BLaER1 (cell line): Measurements from ENCODE around the gene LTO1.

Experiments
- H3K27ac ChIP-seq: shearing (Covaris generic); formaldehyde crosslinking; 2 replicates; pipeline ENCODE4 v1.8.1; 2022
- H3K27me3 ChIP-seq: shearing (Covaris generic); formaldehyde crosslinking; 2 replicates; pipeline ENCODE4 v1.8.1; 2022
- H3K36me3 ChIP-seq: shearing (Covaris generic); formaldehyde crosslinking; 2 replicates; pipeline ENCODE4 v1.8.1; 2022
- H3K4me1 ChIP-seq: shearing (Covaris generic); formaldehyde crosslinking; 2 replicates; pipeline ENCODE4 v1.8.1; 2022
- H3K4me2 ChIP-seq: shearing (Covaris generic); formaldehyde crosslinking; 2 replicates; pipeline ENCODE4 v1.8.1; 2022
- H3K4me3 ChIP-seq: shearing (Covaris generic); formaldehyde crosslinking; 2 replicates; pipeline ENCODE4 v1.8.1; 2022
- H3K9ac ChIP-seq: shearing (Covaris generic); formaldehyde crosslinking; 2 replicates; pipeline ENCODE4 v1.8.1; 2022
- H3K9me3 ChIP-seq: shearing (Covaris generic); formaldehyde crosslinking; 2 replicates; pipeline ENCODE4 v1.8.1; 2022
- H4K20me1 ChIP-seq: shearing (Covaris generic); formaldehyde crosslinking; 2 replicates; pipeline ENCODE4 v1.8.1; 2022
- Cebpa-rat ChIP-seq: shearing (Covaris generic); IDR thresholded peaks from 2 replicates; pipeline ENCODE4 v1.8.1; 2022

Gene LTO1

GRCh38 chr11:69708736-69709401 is 33.7 kb upstream of the LTO1 start:
- Histone ChIP-seq H3K36me3 (no peaks in the 10 kb centered on the region), H4K20me1 (peaks cover 40% of the 10 kb centered on the region)

DNA sequence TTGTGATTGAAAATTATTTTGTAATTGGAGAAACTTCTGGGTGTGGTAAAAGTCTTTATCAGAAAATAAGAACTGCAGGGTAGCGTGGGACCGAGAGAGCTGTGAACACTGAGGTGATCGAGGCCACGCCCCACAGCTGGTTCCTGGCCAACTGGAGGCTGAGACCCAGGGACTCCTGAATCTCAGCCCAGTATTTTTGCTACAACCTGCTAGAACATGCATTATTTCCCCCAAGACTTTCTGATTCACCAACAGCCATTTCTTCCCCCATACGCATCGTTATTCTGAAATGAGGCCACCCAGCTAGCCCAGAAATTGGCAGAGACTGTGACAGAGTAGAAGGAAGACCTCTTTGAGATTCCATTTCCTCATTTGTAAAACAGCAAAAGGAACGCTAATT is 32.0 kb upstream of the LTO1 start:
- Histone ChIP-seq H3K27ac (no peak overlapping the region), H3K27me3 (peaks cover 88% of the 10 kb centered on the region), H3K9me3 (no peaks in the 10 kb centered on the region), H3K9ac (no peak overlapping the region), H4K20me1 (peaks cover 56% of the 10 kb centered on the region), H3K36me3 (no peaks in the 10 kb centered on the region), H3K4me3 (no peak overlapping the region), H3K4me2 (no peak overlapping the region), H3K4me1 (peaks cover 19% of the 10 kb centered on the region)
- no peak for TF ChIP-seq Cebpa-rat

More at GRCh38 chr11:69708736-69709401, 33.7 kb upstream of the LTO1 start:
- Histone ChIP-seq H3K27ac (no peak overlapping the region), H3K27me3 (peaks cover 80% of the 10 kb centered on the region), H3K9ac (no peak overlapping the region), H3K4me2 (no peak overlapping the region), H3K4me3 (no peak overlapping the region), H3K9me3 (no peaks in the 10 kb centered on the region), H3K4me1 (peaks cover 16% of the 10 kb centered on the region)
- TF ChIP-seq Cebpa-rat: no peak

DNA sequence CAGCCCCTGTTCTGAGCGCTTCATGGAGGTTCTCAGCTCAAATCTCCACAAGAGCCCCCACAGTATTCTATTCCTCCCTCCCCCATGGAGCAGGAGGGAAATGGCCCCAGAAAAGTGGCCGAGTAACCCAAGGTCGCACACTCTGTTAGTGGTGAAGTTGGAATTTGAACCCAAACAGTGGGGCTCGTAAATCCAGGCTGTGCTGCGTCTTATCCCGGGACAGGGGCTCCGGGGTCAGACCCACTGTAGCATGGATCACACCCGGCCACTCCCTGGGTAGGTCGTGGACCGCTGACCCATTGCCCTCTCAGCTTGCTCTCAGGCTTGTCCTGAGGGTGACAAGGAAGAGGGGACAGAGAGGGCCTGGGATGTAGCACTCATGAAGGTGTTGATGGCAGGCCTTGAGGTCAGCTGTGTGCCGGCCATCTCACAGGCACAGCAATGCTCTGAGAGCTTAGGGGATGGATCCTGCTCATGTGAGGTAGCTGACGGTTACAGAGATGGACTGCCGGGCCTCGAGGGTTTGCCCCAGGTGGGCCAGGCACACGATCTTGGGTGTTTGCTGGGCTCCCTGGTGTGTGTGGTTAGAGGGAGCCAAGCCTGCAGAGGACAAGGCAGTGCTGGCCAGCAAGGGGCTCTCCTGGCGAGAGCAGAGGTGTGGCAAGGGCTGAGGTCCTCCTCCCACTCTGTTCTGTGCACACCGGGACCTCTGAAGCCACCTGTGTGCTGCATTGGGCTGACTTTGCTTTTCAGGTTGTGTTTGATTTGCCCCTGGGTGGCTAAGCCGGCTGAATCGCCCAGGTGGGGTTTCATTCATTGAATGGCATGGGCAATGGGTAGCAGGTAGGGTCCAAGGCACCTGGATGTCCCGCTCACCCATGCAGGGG is 31.0 kb upstream of the LTO1 start:
- Histone ChIP-seq H3K9ac (no peak overlapping the region), H3K27me3 (peaks cover 90% of the 10 kb centered on the region), H3K4me3 (no peak overlapping the region), H3K4me2 (no peak overlapping the region), H3K4me1 (peaks cover 20% of the 10 kb centered on the region), H3K36me3 (no peaks in the 10 kb centered on the region), H3K27ac (no peak overlapping the region), H3K9me3 (no peaks in the 10 kb centered on the region), H4K20me1 (peaks cover 66% of the 10 kb centered on the region)
- no peak for TF ChIP-seq Cebpa-rat

- Histone ChIP-seq H3K27ac (no peak overlapping the region), H3K4me3 (no peak overlapping the region), H3K4me2 (no peak overlapping the region), H3K4me1 (peaks cover 27% of the 10 kb centered on the region), H3K9me3 (no peaks in the 10 kb centered on the region), H3K36me3 (no peaks in the 10 kb centered on the region), H3K27me3 (peaks cover 97% of the 10 kb centered on the region), H3K9ac (no peak overlapping the region), H4K20me1 (peaks cover 74% of the 10 kb centered on the region)
- no peak for TF ChIP-seq Cebpa-rat
Measured at GRCh38 chr11:69705351-69705811, 30.2 kb upstream of the LTO1 start.

DNA sequence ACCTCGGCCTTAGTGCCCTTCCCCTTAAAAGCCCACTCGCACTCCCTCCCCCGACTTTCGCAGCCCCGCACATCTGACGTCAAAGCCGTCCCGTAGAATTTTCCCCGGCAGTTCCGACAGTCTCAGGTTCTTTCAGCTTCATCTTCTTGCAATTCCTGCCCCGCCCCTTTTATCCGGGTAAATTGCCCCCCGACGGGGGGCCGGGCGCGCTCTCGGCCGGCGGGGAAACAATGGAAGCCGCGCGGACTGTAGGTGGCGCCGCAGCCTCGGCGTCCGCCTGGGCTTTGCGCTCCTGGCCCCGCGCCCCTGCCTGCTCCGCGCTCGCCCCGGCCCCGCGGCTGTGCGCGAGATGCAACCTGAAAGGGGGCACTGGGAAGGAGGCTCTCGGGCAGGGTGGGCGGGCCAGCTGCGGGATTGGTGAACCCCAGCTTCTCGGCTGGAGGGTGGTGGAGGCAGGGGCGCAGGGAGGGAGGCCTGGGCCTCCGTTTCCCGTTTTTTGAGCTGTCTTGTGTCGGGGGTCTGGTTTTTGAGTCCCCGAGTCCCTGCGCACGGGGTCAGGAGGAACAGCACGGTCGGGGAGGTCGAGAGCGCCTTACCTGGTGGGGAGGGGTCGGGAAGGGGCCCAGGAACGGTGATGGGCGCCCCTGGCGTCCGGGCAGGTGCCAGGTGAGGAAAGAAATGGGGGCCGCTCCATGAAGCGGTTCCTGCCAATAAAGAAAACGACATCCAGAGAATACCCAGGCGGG is 29.5 kb upstream of the LTO1 start:
- peaks cover 95% of the 10 kb centered on the region for H3K27me3 ChIP-seq
- H3K27ac ChIP-seq: no peak overlapping the region
- H3K4me2 ChIP-seq: peak overlapping the region; percentile 30; the same call in 1 of the 2 replicates
- no peaks in the 10 kb centered on the region for H3K9me3 ChIP-seq
- H3K9ac ChIP-seq: no peak overlapping the region
- peaks cover 34% of the 10 kb centered on the region for H3K4me1 ChIP-seq
- H3K36me3 ChIP-seq: no peaks in the 10 kb centered on the region
- H3K4me3 ChIP-seq: 0 out of 2 replicates have a peak overlapping the region, but pooled peaks have one; percentile 18
- TF ChIP-seq Cebpa-rat: no peak
- peaks cover 79% of the 10 kb centered on the region for H4K20me1 ChIP-seq

- Histone ChIP-seq H3K36me3 (no peaks in the 10 kb centered on the region), H3K27me3 (peaks cover 87% of the 10 kb centered on the region), H3K4me3 (0 out of 2 replicates have a peak within 1 kb of the TSS, but pooled peaks have one; percentile 18), H3K9me3 (no peaks in the 10 kb centered on the region), H3K4me1 (peaks cover 41% of the 10 kb centered on the region), H3K27ac (no peak within 1 kb of the TSS), H3K4me2 (peak within 1 kb of the TSS; percentile 37; the same call in 1 of the 2 replicates), H4K20me1 (peaks cover 80% of the 10 kb centered on the region), H3K9ac (no peak within 1 kb of the TSS)
- TF ChIP-seq Cebpa-rat: no peak
Measured at GRCh38 chr11:69703768-69704507, 28.8 kb upstream of the LTO1 start, which contains the start of gene FGF19. TSS of gene FGF19 (minus strand) at chr11:69704022. CDS start at chr11:69703876, 146 bp downstream.

DNA sequence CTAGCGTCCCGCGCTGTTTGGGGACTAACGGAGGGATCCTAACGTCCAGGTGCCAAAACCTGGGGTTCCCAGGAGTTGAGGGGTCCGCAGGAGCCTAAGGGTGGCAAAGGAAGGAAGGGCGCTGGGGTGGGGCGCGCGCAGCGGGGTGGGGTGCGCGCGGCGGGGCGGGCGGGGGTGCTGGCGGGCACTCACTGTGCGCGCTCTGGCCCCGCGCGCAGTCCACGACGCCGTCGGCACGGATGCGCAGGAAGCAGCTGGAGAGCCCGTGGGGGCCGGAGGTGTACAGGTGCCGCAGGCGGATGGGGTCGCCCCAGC is 28.3 kb upstream of the LTO1 start:
- H3K27me3 ChIP-seq: peaks cover 82% of the 10 kb centered on the region
- H3K27ac ChIP-seq: no peak overlapping the region
- peaks cover 81% of the 10 kb centered on the region for H4K20me1 ChIP-seq
- peak overlapping the region; percentile 37; the same call in 1 of the 2 replicates for H3K4me2 ChIP-seq
- H3K9me3 ChIP-seq: no peaks in the 10 kb centered on the region
- peaks cover 46% of the 10 kb centered on the region for H3K4me1 ChIP-seq
- TF ChIP-seq Cebpa-rat: no peak
- no peak overlapping the region for H3K4me3 ChIP-seq
- H3K36me3 ChIP-seq: no peaks in the 10 kb centered on the region
- H3K9ac ChIP-seq: no peak overlapping the region

DNA sequence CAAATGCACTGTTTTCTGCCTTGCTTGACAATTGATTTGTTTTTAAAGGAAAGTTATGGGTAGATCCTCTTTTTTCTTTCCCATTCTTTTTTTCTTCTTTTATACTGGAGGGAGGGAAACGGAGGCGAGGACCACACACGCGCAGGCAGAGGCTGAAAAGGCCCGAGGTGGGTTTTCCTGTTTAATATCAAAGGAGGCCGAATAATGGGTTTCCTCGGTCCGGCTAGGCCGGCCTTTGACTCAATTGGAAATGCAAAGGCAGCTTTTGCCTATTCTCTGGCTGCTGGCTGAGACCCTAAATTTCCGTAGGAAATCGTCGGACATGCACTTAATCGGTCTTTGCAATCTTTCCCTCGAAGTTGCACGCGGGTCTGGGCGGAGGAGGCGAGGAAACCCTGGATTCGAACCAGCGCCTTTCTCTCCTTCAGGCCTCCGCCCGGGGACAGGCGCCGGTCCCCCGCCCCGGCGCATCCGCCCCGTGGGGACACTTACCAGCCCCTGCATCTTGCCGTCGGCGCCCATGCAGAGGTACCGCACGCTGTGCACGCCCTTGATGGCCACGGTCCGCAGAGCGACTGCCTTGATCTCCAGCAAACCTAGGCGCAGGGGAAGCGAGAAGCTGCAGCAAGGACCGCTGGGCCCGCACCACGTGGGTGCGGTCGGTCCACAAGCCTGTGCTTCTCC is 27.8 kb upstream of the LTO1 start:
- Histone ChIP-seq H3K4me3 (no peak overlapping the region), H3K27me3 (peaks cover 77% of the 10 kb centered on the region)

More for the DNA sequence above, 27.8 kb upstream of the LTO1 start:
- Histone ChIP-seq H3K4me2 (peak overlapping the region; percentile 37; the same call in 1 of the 2 replicates), H3K9me3 (no peaks in the 10 kb centered on the region), H3K36me3 (no peaks in the 10 kb centered on the region), H3K27ac (no peak overlapping the region), H3K4me1 (peaks cover 51% of the 10 kb centered on the region), H3K9ac (no peak overlapping the region), H4K20me1 (peaks cover 83% of the 10 kb centered on the region)
- TF ChIP-seq Cebpa-rat: no peak
